Neural cell (in vitro differentiated cells): Measurements from ENCODE around the gene FGFBP3. TPM values are rescaled to one million over a fixed set of nuclear protein-coding genes. Genes with fewer than 3 reads are reported as not detected.

ENCODE experiments used
- H2AFZ ChIP-seq: fragments of 200-600, 300-800 bp; sonication (generic), shearing (Covaris generic); 2 replicates; pipeline ENCODE4 v1.6.0; 2014; ENCODE audit warnings: low read depth, mild to moderate bottlenecking, antibody characterized with exemption, low read length, moderate library complexity
- H3F3A ChIP-seq: fragments of 200-600 bp; shearing (Covaris generic); 2 replicates; pipeline ENCODE4 v1.6.1; 2016; ENCODE audit warnings: mild to moderate bottlenecking, moderate library complexity, mixed read lengths, antibody characterized with exemption, low read length; ENCODE audit not compliant: insufficient read depth, poor library complexity, severe bottlenecking
- H3K27ac ChIP-seq: fragments of 200-600, 300-800 bp; sonication (generic), shearing (Covaris generic); 2 replicates; pipeline ENCODE4 v1.5.1; 2014; ENCODE audit warnings: mild to moderate bottlenecking, low read length, moderate library complexity
- H3K27me3 ChIP-seq: fragments of 300-800, 200-600 bp; sonication (generic), shearing (Covaris generic); 2 replicates; pipeline ENCODE4 v1.6.0; 2014; ENCODE audit warnings: mild to moderate bottlenecking, low read depth, low read length, moderate library complexity; ENCODE audit not compliant: insufficient read depth
- H3K36me3 ChIP-seq: fragments of 300-800, 200-600 bp; sonication (generic), shearing (Covaris generic); 2 replicates; pipeline ENCODE4 v1.5.1; 2014; ENCODE audit warnings: mild to moderate bottlenecking, antibody characterized with exemption, low read length, moderate library complexity; ENCODE audit not compliant: insufficient read depth
- H3K4me2 ChIP-seq: fragments of 300-800, 200-600 bp; sonication (generic), shearing (Covaris generic); 2 replicates; pipeline ENCODE4 v1.6.0; 2014; ENCODE audit warnings: mild to moderate bottlenecking, low read length
- H3K4me3 ChIP-seq: fragments of 300-800, 200-600 bp; sonication (generic), shearing (Covaris generic); 2 replicates; pipeline ENCODE4 v1.5.1; 2014; ENCODE audit warnings: mild to moderate bottlenecking, low read length, moderate library complexity
- H3K79me2 ChIP-seq: fragments of 200-600 bp; shearing (Covaris generic); replicated peaks from 2 replicates; pipeline ENCODE4 v1.6.0; 2014; ENCODE audit warnings: mild to moderate bottlenecking, low read length, moderate library complexity; ENCODE audit not compliant: insufficient read depth
- H3K9ac ChIP-seq: fragments of 300-800, 200-600 bp; sonication (generic), shearing (Covaris generic); 2 replicates; pipeline ENCODE4 v1.6.1; 2016; ENCODE audit warnings: mild to moderate bottlenecking, low read length, mixed read lengths
- H3K9me2 ChIP-seq: fragments of 200-600 bp; shearing (Covaris generic); 2 replicates; pipeline ENCODE4 v1.6.1; 2016; ENCODE audit warnings: mild to moderate bottlenecking, low read length, mixed read lengths; ENCODE audit not compliant: insufficient read depth
- H3K9me3 ChIP-seq: fragments of 200-600, 300-800 bp; sonication (generic), shearing (Covaris generic); 2 replicates; pipeline ENCODE4 v1.6.1; 2016; ENCODE audit warnings: mild to moderate bottlenecking, mixed run types, low read length, moderate library complexity, mixed read lengths
- H4K20me1 ChIP-seq: fragments of 200-600 bp; shearing (Covaris generic); 2 replicates; pipeline ENCODE4 v1.6.1; 2016; ENCODE audit warnings: mild to moderate bottlenecking, mixed run types; ENCODE audit not compliant: insufficient read depth
- EP300 ChIP-seq: fragments of 450-650 bp; conservative IDR thresholded peaks from 2 replicates; pipeline ENCODE4 v1.6.1; 2014; ENCODE audit warnings: antibody characterized with exemption, mild to moderate bottlenecking, moderate library complexity; ENCODE audit not compliant: poor library complexity, severe bottlenecking
- EZH2 ChIP-seq: fragments of 200-600, 300-800 bp; shearing (Covaris generic), sonication (generic); IDR thresholded peaks from 2 replicates; pipeline ENCODE4 v1.6.1; 2014; ENCODE audit warnings: antibody characterized with exemption, low read length, borderline replicate concordance, mild to moderate bottlenecking; ENCODE audit not compliant: insufficient read depth, poor library complexity, severe bottlenecking
- MXI1 ChIP-seq: fragments of 450-650 bp; conservative IDR thresholded peaks from 2 replicates; pipeline ENCODE4 v1.6.1; 2014; ENCODE audit warnings: antibody characterized with exemption, mild to moderate bottlenecking; ENCODE audit not compliant: poor library complexity, severe bottlenecking
- POLR2AphosphoS5 ChIP-seq: IDR thresholded peaks from 2 replicates; pipeline ENCODE4 v1.6.1; 2012
- RAD21 ChIP-seq: fragments of 450-650 bp; conservative IDR thresholded peaks from 2 replicates; pipeline ENCODE4 v1.6.1; 2014; ENCODE audit warnings: antibody characterized with exemption, mild to moderate bottlenecking, moderate library complexity
- SMC3 ChIP-seq: fragments of 450-650 bp; conservative IDR thresholded peaks from 2 replicates; pipeline ENCODE4 v1.6.1; 2014; ENCODE audit warnings: antibody characterized with exemption, mild to moderate bottlenecking, moderate library complexity; ENCODE audit not compliant: poor library complexity
- TAF1 ChIP-seq: IDR thresholded peaks from 2 replicates; pipeline ENCODE4 v1.6.1; 2012; ENCODE audit warnings: low read depth
- polyA plus RNA-seq: library from polyadenylated mRNA; depleted of rRNA; stranded (reverse); fragments of >200 nt; gene quantifications from 2 replicates; pipeline ENCODE4 v1.2.3, GENCODE V29; 2014
- TF ChIP-seq, protein P1 (sequence below): IDR thresholded peaks from 2 replicates; pipeline ENCODE4 v1.6.1; 2012; ENCODE audit warnings: borderline replicate concordance
- TF ChIP-seq, protein P2 (sequence below): fragments of 450-650 bp; IDR thresholded peaks from 2 replicates; pipeline ENCODE4 v1.5.1; 2014; ENCODE audit warnings: antibody characterized with exemption, mild to moderate bottlenecking, moderate library complexity; ENCODE audit not compliant: poor library complexity, severe bottlenecking

Gene FGFBP3
- polyA plus RNA-seq, 1 donor from 2014 or later, result 39.5 TPM

DNA sequence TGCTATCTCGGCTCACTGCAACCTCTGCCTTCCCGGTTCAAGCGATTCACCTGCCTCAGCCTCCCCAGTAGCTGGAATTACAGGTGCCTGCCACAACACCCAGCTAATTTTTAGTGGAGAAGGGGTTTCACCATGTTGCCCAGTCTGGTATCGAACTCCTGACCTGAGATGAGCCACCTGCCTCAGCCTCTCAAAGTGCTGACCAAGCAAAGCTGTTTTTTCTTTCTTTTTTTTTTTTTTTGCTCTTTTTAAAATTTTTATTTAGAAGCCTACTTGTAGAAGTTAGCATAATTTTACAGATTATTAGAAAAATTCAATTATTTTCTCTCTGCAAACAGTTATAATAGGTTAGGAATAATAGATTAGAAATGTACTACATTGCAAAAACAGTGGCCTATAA lies 1.2 kb upstream of the FGFBP3 start:
- Histone ChIP-seq H3K36me3 (no peaks in the 10 kb centered on the region), H3K4me2 (no peak overlapping the region), H3K27ac (no peak overlapping the region), H3K9me3 (no peaks in the 10 kb centered on the region), H3K4me3 (no peak overlapping the region), H3F3A (peaks cover 2% of the 10 kb centered on the region), H3K27me3 (no peaks in the 10 kb centered on the region), H3K9me2 (no peaks in the 10 kb centered on the region), H3K79me2 (peaks cover 18% of the 10 kb centered on the region), H2AFZ (no peak overlapping the region), H3K9ac (no peak overlapping the region), H4K20me1 (no peaks in the 10 kb centered on the region)
- TF ChIP-seq RAD21, result no peak
- TF ChIP-seq TAF1, result no peak
- TF ChIP-seq, protein P1, sequence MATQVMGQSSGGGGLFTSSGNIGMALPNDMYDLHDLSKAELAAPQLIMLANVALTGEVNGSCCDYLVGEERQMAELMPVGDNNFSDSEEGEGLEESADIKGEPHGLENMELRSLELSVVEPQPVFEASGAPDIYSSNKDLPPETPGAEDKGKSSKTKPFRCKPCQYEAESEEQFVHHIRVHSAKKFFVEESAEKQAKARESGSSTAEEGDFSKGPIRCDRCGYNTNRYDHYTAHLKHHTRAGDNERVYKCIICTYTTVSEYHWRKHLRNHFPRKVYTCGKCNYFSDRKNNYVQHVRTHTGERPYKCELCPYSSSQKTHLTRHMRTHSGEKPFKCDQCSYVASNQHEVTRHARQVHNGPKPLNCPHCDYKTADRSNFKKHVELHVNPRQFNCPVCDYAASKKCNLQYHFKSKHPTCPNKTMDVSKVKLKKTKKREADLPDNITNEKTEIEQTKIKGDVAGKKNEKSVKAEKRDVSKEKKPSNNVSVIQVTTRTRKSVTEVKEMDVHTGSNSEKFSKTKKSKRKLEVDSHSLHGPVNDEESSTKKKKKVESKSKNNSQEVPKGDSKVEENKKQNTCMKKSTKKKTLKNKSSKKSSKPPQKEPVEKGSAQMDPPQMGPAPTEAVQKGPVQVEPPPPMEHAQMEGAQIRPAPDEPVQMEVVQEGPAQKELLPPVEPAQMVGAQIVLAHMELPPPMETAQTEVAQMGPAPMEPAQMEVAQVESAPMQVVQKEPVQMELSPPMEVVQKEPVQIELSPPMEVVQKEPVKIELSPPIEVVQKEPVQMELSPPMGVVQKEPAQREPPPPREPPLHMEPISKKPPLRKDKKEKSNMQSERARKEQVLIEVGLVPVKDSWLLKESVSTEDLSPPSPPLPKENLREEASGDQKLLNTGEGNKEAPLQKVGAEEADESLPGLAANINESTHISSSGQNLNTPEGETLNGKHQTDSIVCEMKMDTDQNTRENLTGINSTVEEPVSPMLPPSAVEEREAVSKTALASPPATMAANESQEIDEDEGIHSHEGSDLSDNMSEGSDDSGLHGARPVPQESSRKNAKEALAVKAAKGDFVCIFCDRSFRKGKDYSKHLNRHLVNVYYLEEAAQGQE, result no peak
- TF ChIP-seq EZH2, result no peak
- no peak for TF ChIP-seq EP300
- TF ChIP-seq MXI1, result no peak
- no peak for TF ChIP-seq POLR2AphosphoS5
- TF ChIP-seq, protein P2, sequence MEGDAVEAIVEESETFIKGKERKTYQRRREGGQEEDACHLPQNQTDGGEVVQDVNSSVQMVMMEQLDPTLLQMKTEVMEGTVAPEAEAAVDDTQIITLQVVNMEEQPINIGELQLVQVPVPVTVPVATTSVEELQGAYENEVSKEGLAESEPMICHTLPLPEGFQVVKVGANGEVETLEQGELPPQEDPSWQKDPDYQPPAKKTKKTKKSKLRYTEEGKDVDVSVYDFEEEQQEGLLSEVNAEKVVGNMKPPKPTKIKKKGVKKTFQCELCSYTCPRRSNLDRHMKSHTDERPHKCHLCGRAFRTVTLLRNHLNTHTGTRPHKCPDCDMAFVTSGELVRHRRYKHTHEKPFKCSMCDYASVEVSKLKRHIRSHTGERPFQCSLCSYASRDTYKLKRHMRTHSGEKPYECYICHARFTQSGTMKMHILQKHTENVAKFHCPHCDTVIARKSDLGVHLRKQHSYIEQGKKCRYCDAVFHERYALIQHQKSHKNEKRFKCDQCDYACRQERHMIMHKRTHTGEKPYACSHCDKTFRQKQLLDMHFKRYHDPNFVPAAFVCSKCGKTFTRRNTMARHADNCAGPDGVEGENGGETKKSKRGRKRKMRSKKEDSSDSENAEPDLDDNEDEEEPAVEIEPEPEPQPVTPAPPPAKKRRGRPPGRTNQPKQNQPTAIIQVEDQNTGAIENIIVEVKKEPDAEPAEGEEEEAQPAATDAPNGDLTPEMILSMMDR, result no peak
- TF ChIP-seq SMC3, result no peak

DNA sequence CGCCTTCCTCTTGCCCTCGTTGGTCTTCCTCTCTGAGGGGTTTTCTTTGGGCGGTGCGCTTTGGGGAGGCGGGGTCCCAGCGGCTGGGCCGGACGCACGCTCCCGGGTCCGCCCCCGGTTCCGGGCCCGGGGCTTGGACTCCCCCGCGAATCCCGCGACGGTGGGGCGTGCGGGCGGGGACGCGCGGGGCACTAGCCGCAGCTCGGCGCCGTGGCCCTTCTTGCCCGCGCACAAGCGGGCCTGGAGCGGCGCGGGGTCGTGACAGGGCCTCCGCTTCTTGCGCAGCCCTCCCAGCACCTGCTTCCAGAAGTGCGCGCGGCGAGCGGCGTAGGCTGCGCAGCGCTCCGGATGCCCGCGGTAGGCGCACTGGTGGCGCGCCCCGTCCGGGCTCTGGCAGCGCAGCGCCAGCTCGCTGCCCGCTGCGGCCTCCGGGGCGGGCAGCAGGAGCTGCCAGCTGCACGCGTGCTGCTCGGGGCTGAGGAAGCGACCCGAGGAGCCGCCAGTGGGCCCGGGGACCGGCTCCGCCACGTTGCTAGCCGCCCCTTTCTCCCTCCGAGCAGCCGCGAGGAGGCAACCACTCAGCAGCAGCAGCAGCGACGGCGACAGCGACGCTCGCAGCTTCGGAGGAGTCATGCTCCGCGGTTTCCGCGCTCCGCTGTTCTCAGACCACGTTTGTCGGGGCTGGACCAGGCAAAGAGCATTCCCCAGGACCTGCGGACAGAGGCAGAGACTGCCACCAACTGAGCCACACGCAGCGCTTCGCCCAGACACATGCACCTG lies 759 bp downstream of the FGFBP3 start:
- H3K9me2 ChIP-seq, result no peaks in the 10 kb centered on the region
- peak overlapping the region; percentile 74 for H3K9ac ChIP-seq
- peaks cover 18% of the 10 kb centered on the region for H3K79me2 ChIP-seq
- TF ChIP-seq EP300 (peak; percentile 27), SMC3 (peak; percentile 66), POLR2AphosphoS5 (peak; percentile 74), EZH2 (no peak), TAF1 (peak; percentile 45), RAD21 (peak; percentile 54), MXI1 (peak; percentile 96)
- TF ChIP-seq, protein P1, result no peak
- TF ChIP-seq, protein P2, result peak; percentile 87
- no peaks in the 10 kb centered on the region for H3K36me3 ChIP-seq
- H3K9me3 ChIP-seq, result no peaks in the 10 kb centered on the region
- peak overlapping the region; percentile 99 for H3K4me2 ChIP-seq
- peak overlapping the region; percentile 84 for H3K4me3 ChIP-seq
- peak overlapping the region; percentile 60 for H2AFZ ChIP-seq
- no peaks in the 10 kb centered on the region for H3K27me3 ChIP-seq
- no peaks in the 10 kb centered on the region for H4K20me1 ChIP-seq
- H3K27ac ChIP-seq, result peak overlapping the region; percentile 76
- peaks cover 2% of the 10 kb centered on the region for H3F3A ChIP-seq
